RCC 7860 (cell line): Measurements from ENCODE around the gene SRRD.

ENCODE experiments used
- DNase-seq: peaks from one replicate; pipeline ENCODE4 v3.0.0-alpha.2; 2015; ENCODE audit warnings: low spot score
- FAIRE-seq: peaks from 2 replicates; lab custom pipeline; 2012; peaks lifted over from hg19 to GRCh38; lab: Jason Lieb, UNC

SRRD gene

DNA sequence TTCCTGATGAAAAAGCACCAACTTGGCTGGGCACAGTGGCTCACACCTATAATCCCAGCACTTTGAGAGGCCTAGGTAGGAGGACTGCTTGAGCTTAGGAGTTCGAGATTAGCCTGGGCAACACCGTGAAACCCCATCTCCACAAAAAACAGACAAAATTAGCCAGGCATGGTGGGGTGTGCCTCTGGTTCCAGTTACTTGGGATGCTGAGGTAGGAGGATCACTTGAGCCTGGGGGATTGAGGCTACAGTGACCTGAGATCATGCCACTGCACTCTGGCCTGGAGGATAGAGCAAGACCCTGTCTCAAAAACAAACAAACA is 3.1 kb upstream of the SRRD start:
- FAIRE-seq (no peak), DNase-seq (no peak)

DNA sequence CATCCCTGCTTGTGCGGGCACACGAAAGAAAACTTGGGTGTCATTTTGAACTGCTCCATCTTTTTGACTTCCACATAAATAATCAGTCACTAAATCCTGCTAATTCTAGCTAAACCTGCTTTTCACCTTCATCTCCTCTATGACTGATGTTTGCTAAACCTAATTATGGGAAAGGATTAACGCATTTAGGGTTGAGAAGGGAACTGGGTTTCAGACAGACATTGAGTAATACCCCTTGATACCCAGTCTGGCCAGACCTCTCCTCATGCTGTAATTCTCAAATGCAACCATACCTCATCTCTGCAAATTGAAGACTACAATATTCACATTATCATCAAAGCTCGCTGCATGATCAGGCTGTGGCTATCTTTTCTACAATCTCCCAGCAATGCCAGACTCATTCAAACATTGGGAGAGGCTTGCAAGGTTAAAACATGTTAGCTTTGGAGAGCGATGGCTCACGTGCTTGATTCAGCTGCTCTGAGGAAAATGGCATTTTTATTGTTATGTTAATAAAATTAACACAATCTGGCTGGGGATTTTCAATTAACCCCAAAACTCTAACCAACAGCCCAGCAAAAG is 2.5 kb upstream of the SRRD start:
- no peak for DNase-seq
- no peak for FAIRE-seq

DNA sequence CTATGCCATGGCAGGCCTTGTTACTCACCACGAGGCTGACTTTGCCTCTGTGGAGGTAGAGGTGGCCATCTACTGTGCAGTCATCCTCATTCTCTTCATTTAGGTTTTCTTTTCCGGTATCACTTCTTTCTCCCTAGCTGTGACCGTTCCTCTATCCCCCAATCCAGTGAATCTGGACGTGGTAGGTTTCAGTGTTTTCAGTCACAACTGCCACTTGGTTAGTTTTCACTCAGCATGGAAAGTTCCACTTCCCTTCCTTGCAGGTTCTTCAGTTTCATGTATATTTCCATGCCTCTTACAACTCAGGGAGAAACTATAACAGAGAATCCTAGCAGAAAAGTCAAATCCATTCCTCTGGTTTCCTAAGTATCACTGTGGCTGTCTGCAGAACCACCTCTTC is 2.0 kb upstream of the SRRD start:
- DNase-seq (no peak), FAIRE-seq (no peak)

DNA sequence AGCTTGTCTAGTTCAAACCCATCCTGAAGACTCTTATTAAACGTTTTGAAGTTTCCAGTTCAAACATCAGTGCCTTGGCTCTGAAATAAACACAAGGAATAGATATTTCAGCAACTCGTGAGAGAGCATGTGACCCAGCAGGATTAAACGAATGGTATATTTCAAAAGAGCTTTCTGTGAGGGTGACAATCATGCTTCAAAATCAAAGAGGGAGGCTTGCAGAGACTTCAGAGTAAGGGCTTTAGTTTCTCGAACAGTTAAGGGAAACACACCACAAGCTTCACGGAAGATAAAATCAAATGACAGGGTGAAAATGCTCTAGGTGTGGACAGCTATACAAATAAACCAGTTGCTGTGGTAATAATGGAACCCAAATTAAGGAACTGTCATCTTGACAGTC is 1.5 kb upstream of the SRRD start:
- DNase-seq (no peak), FAIRE-seq (no peak)

DNA sequence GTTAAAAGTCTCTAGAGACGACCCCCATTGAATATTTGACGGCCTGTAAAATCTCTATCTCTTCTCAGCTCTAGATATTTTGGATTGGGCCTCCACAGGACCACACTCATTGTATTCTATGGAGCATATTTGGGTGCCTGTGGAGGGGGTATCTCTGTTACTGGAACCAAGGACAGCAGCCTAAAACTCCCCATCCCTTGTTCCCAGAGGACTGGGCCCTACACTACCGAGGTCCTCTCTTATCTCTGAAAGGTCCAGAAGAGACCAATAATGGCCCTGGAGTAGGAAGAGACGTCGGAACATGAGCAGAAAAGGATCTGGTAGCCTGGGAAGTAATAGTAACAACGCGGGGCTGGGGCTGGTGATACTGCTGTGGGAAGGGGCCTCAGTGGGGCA is 636 bp upstream of the SRRD start:
- FAIRE-seq (no peak), DNase-seq (no peak)

DNA sequence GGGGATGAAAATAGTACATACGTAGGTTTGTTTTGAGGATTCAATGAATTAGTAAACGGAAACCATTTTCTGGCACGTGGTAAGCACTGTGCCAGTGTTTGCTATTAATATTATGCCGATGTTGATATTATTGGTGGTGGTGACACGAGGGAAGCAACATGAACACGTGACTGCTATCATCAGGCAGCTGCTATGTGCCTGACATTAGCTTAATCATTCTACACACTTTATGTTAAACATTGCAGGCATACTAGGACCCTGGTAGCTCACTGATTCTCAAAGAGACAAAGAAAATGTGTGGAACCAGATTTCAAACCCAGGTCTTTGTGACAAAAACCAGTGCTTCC is 656 bp downstream of the SRRD start:
- DNase-seq (no peak), FAIRE-seq (no peak)

DNA sequence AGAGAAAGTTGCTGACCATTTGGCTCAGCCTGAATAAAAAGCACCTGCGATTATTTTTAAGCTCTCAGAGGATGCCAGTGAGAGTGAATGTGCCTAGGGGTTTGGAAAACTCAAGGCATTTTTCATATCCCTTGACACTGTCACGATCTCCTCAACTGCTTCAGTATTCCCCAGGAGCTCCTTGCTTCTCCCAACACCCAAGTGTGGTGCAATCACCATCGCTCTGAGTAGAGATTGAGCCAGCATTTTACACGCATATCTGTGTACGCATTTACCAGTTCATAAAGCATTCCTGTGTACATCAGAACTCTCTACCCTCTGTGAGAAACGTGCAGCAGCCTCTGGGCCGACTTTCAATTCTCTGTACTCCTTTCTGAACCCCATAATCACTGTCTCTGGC is 1.3 kb downstream of the SRRD start:
- no peak for FAIRE-seq
- no peak for DNase-seq

DNA sequence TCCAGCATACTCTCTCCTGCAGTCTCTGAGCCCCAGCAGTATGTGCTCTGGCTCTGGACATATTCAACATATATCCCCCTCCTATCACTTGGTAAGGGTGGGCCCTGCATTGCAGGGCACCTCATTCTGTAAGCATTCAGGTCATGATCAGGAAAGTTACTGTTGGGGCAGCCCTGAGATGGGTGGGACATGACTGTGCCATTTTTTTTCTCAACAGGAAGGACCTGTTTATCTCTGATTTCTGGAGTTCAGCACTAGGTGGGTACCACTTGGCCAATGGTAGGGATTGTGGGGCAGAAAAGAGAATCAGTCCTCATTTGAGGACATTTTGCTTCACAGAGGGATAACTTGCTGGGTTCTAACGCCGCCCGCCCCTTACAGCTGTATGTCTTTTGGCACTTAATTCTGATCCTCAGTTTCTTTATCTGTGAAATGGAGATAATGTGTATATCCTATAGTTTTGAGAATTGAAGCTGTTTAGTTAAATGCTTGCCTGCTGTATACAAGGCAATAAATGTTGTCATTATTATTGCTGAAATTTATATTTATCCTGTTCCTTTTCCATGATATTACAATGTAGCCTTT is 2.2 kb downstream of the SRRD start:
- DNase-seq (no peak), FAIRE-seq (no peak)

DNA sequence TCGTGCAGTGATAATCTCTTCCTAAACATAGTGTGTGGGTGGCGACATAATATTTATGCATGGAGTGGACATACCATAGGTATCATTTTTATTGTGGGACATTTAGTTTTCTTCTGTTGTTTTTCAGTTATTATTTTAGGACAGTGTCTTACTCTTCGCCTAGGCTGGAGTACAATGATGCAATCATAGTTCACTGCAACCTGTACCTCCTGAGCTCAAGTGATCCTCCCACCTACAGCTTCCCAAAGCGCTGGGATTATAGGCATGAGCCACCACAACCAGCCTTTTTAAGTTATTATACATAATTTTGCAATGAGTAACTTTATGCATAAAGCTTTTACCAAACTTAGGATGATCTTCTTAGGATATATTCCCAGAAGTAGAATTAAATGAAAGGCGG is 2.7 kb downstream of the SRRD start:
- DNase-seq (no peak), FAIRE-seq (no peak)

DNA sequence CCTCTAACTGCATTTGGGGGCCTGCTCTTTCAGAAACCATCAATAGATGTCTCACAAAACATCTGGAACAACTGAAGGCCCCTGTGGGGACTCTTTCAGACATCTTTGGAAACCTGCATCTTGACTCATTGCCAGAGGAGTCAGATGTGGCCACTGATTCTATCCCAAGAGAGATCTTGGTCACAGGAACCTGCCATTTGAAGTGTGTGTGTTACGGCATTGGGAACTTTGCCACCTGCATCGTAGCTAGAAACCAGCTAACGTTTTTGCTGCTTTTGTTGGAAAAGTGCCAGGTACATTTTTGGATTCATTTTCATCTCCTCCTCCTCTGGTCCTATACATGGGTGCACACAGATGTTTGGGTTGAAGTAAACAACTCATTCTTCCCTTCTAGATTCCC is 4.3 kb downstream of the SRRD start:
- DNase-seq (no peak), FAIRE-seq (no peak)

DNA sequence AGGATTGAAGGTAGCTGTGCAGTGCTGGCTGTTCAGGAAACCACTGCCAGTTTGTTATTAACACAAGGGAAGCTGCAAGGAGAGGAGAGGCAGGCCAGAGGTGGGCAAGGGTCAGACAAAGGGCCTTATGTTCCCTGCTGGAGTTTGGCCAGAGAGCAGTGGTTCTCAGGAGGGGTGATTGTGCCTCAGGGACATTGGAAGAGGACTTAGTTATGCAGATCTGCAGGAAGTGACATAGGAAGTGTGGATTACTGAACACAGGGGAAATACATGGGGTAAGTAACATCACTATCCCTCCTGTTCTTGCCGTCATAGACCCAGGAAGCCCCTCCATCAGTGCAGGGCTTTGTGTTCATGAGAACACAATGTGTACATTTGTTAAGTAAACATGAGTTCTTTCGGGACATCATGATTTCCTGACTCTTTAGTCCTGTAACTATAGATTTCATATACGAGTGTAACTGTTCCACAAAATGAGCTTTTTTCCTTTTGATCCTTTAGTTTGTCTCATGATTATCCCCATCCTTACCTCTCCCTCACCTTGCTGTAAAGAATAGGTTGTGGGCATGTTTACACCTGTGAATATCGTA is 5.9 kb downstream of the SRRD start:
- FAIRE-seq (no peak), DNase-seq (no peak)

DNA sequence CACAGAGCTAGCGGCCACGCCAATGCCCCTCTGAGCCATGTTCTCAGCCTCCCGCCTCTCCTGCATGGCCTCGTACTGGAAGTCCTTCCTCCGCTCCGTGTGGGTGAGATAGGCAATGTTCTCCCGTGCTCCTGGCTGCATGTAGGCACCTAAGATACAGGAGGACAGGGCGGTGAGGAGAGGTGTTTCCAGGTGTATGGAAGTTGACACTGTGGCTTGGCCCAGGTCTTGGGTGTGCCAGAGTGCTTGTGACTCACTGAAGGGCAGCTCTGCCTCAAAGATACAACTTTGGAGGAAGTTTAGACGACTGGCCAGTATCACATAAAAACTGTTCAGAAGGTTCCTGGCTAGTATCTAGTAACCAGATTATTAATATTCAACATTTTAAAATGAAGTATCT is 8.5 kb downstream of the SRRD start:
- FAIRE-seq (no peak), DNase-seq (no peak)

DNA sequence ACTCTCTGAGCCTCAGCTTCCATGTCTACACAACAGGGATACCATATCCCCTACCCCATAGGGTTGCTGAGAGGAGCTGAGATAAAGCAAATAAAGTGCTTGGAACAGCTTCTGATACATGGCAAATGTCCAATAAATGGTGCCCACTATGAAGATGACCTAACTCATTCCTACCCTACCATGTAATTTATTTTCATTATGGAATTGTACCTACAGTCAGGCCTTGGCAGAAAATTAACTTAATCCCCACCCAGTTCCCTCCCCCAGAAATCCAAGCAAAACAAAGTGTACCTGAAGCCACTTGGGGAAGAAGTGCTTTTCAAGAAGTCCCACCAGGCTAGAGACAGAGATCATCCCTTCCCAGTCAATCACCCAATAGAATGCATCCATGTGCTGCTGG is 10.8 kb downstream of the SRRD start:
- DNase-seq, result peak; percentile 61

DNA sequence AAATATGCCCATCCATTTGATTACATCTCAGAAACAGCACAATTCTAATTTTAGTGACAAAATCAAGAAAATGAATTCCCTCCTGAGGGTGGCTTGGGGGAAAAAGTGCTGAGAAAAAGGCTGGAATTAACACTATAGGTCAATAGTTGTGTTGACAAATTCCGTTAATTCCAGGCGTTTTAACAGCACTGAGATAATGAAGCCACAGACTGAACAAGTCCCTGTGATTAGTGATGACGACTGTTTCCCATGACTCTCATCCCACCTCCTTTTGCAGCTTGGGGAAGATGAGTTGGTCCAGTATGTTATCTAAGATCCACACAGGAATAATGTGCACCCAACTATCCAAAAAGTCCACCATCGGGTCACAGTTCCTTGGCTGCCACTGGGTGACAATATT is 12.8 kb downstream of the SRRD start:
- DNase-seq (no peak), FAIRE-seq (no peak)

More for the DNA sequence above, 10.8 kb downstream of the SRRD start:
- no peak for FAIRE-seq

DNA sequence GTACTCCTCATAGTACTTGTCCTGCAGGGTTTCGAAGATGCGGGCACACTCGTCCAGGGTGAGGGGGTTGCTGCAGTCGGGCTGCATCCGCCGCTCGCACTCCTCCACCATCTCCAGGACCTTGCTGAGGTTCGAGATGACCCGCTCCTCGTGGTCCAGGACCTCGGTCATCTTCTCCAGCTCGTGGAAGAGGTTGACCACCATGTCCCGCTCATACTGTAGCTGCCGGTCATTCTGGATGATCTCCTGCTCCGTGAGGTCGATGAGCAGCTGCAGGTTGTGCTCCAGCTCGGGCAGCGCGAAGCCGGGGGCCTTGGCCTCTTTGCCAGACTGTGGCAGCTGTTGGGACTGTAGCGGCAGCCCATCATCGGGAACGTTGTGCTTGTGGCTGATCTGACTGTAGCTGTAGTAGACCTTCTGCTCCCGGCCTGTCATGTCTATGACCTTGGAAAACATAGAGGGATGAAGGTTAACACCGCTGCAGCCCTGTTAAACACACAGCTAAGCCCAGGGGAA is 15.6 kb downstream of the SRRD start:
- no peak for FAIRE-seq
- no peak for DNase-seq

DNA sequence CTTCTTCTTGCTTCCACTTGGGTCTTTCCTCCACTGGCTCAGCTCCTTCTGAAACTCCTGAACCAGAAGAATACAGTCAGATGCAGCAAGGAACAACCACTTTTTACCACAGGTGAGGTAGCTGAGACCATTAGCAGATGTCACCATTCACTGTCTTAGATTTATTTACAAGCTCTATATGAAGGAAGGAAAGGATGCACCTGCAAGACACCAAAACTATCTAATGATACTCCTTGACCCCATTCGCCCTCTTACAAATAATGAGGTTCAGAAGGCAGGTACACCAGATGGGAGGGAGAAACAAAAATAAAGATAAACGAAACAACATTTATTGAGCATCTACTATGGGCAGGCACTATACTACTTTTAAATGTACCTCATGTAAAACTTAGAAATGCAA is 18.3 kb downstream of the SRRD start:
- DNase-seq (no peak), FAIRE-seq (no peak)

DNA sequence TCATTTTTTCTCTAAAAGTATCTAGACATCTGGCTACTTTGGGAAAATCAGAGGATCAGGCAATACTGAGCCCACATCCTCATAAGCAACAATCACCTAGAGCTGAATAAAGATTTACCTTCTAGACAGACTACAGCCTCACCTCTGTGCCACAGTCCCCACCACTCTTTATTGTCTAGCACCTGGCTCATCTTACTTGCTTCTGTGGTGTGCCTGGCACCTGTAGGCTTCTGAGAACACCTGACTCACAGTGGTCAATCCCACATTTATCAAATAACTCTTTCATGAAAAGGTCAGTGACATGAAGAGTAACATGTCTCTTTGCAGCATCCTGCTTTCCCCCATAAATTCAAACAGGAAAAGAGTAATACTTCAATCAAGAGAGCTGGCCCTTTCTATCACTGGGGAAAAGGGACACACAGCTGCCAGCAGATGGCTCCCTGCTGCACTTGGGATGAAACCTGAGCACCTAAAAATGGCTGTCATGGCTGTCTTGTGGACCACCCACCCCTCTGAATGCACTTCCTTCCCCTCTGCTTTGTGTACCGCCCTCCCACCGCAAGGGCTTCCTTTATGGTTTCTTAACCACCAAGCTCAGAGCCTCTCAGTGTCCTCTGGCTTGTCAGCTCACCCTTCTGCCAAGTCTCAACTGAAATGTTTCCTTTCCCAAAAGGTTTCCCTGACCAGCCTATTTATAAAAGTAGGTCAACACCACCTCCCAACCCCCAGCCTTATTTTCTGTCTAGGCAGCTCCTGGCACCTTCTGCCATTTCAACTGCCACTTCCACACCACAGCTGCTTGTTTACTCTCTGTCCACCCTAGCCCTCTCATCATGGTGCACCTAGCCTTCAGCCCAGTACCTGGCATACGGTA is 19.2 kb downstream of the SRRD start:
- DNase-seq (no peak), FAIRE-seq (no peak)

DNA sequence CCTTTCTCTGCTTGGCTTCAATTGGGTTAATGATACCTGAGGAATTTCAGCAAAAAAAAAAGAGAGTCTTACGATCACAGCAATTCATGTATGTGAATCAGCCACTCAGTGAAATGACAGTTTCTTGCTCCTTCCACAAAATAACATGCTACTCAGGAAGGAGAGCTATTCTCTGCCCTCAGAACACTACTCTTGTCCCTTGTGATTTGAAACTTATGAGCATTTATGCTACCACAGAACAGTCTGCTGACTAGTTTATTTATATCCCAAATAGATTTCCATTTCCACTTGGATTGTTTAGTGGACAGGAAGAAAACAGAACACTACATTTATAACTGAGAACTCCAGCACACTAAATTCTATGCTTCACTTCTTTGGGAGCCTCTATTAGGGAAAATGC is 20.1 kb downstream of the SRRD start:
- DNase-seq (no peak), FAIRE-seq (no peak)

DNA sequence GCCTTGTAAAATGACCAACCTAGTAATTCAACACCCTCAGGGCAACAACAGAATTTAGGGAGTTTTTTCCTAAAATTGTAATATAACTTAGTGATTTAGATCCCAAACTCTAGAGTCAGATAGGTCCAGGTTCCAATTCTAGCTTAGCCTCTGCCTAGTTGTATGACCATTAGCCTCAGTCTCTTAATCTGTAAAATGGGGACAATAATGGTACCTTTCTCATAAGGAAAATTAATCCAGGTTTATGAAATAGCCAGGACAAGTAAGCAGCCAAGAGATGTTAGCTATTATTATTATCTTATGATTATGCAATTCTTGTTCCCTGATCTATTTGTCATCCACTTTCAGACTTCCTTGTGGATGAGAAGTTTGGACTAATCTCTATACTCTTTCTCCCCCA is 24.5 kb downstream of the SRRD start:
- DNase-seq, result no peak
- no peak for FAIRE-seq

DNA sequence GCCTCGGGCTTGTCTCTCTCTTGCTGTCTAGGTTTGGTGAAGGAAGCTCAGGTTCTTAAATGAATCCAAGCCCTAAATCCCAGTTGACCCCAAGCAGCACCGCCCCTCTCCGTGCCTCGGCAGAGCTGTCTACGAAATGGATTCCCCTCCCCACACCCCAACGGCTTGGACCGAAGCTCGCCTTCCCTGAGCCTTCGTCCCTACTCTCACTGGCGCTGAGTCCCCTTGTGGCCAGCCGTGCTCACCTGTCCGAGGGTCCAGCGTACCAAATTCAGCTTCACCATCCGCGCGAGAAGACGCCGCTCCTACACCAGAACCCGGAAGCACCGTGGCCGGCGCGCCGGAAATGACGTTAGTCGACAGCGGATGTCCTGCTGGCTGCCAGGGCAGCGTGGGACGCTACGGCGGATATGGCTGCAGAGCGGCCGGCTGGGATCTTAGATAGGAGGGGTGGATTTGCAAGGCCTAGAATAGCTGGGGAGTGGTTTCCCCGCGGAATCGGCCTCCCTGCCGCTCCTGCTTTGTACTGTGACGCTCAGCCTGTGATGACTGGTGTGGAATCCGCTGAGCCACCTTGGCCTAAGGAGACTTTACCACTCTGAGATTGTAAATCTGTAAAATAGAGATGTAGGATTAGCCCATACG is 28.6 kb downstream of the SRRD start, which contains the start of gene TFIP11:
Gene TFIP11, minus strand, starts transcription at position 325 of the 645 bp plus-strand sequence. CDS start 2,201 bp downstream, outside the sequence.
- DNase-seq, result peak; percentile 78
- peak; percentile 36 for FAIRE-seq

DNA sequence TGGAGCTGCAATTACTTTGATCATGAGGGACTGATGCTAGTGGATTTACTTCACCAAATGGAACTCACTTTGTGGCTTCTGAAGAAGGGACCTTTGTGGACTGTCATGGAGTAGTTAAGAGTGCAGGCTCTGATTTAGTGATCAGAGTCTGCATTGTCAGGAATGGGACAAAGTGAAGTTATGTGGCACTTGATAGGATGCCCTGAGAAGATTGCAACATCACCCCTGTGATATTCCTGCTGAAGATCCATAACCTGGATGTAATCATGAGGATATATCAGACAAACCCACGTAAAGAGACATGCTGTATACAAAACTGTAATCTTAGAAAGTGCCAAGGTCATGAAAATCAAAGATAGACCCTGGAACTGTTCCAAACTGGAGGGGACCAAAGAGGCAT is 30.2 kb downstream of the SRRD start:
- FAIRE-seq (no peak), DNase-seq (no peak)
